H1 (cell line): ENCODE measurements around the gene TNPO2.

Source experiments
- ASH2L ChIP-seq: fragments of 200-600, 300-600 bp; sonication (generic); IDR thresholded peaks from one replicate; pipeline ENCODE4 v1.7.1; 2017; ENCODE audit warnings: low read length
- CBX5 ChIP-seq: fragments of 300-800, 300-1000 bp; sonication (generic); IDR thresholded peaks from 2 replicates; pipeline ENCODE4 v1.7.1; 2016; ENCODE audit warnings: antibody characterized with exemption, low read length, low read depth
- CREB1 ChIP-seq: IDR thresholded peaks from 2 replicates; pipeline ENCODE4 v1.6.1; 2012; ENCODE audit warnings: inconsistent platforms
- EP300 ChIP-seq, 2 experiments: IDR thresholded peaks; 1 replicate in 1 of 2; 2 replicates in 1 of 2; pipeline ENCODE4 v1.6.1; 2011 to 2012; ENCODE audit warnings: low read depth in 2 of 2, low read length in 2 of 2, mild to moderate bottlenecking in 2 of 2, borderline replicate concordance in 1 of 2, inconsistent platforms in 1 of 2, moderate library complexity in 1 of 2
- GTF2F1 ChIP-seq: IDR thresholded peaks from 2 replicates; pipeline ENCODE4 v1.6.1; 2012; ENCODE audit warnings: low read depth, low read length, improper control_type of control experiment, borderline replicate concordance
- JUN ChIP-seq: IDR thresholded peaks from 2 replicates; pipeline ENCODE4 v1.6.1; 2011; ENCODE audit warnings: low read depth, mild to moderate bottlenecking, improper control_type of control experiment, low read length
- KDM1A ChIP-seq: fragments of 200-600, 300-600 bp; sonication (generic); IDR thresholded peaks from 2 replicates; pipeline ENCODE4 v1.7.1; 2016; ENCODE audit warnings: mild to moderate bottlenecking, low read length, borderline replicate concordance
- RBBP5 ChIP-seq: IDR thresholded peaks from 2 replicates; pipeline ENCODE4 v1.7.1; 2012; ENCODE audit warnings: low read depth, mild to moderate bottlenecking, inconsistent platforms, low read length, moderate library complexity, borderline replicate concordance
- RFX5 ChIP-seq: IDR thresholded peaks from 2 replicates; pipeline ENCODE4 v1.6.1; 2011; ENCODE audit warnings: low read depth, low read length, improper control_type of control experiment, borderline replicate concordance
- SIX5 ChIP-seq: IDR thresholded peaks from 2 replicates; pipeline ENCODE4 v1.6.1; 2011; ENCODE audit warnings: mild to moderate bottlenecking, low read depth, low read length
- SP1 ChIP-seq: IDR thresholded peaks from 2 replicates; pipeline ENCODE4 v1.6.1; 2011; ENCODE audit warnings: low read depth, low read length
- TAF1 ChIP-seq: IDR thresholded peaks from 2 replicates; pipeline ENCODE4 v1.6.1; 2011; ENCODE audit warnings: mild to moderate bottlenecking, low read depth, low read length
- TF ChIP-seq, protein P1 (sequence below), 3 experiments: IDR thresholded peaks; 1 replicate in 2 of 3; 2 replicates in 1 of 3; pipeline versions ENCODE4 v1.5.1 to v1.6.1; 2011; ENCODE audit warnings: low read length in 3 of 3, mild to moderate bottlenecking in 3 of 3, inconsistent platforms in 2 of 3, low read depth in 1 of 3, moderate library complexity in 1 of 3; ENCODE audit not compliant: insufficient read depth in 1 of 3; ENCODE audit errors: control extremely low read depth in 1 of 3

DNA sequence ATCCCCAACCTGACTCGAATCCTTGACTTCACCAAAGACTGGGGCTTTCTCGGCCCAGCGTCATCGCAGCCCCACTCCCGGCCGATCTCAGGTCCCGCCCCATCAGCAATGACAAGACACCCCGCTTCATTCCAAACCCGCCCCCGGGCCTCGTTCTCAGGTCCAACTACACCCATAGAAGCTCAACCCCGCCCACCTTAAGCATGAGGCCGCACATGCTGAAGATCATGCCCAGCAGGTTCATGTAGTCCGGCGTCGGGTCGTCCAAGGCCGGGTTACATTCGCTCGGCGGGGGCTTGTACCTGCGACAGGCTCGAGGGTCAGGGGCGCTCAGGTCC is 54.8 kb downstream of the TNPO2 start:
- TF ChIP-seq KDM1A (no peak), JUN (no peak), RFX5 (no peak), TAF1 (no peak), ASH2L (no peak), CBX5 (no peak), CREB1 (no peak), GTF2F1 (no peak), RBBP5 (no peak), SP1 (no peak), EP300 (IDR thresholded peaks at IDR 0.05; ENCODE audit: borderline replicate concordance in 1 of 2, low read depth in 2 of 2, low read length in 2 of 2) (no peak), SIX5 (no peak)
- TF ChIP-seq, protein P1, sequence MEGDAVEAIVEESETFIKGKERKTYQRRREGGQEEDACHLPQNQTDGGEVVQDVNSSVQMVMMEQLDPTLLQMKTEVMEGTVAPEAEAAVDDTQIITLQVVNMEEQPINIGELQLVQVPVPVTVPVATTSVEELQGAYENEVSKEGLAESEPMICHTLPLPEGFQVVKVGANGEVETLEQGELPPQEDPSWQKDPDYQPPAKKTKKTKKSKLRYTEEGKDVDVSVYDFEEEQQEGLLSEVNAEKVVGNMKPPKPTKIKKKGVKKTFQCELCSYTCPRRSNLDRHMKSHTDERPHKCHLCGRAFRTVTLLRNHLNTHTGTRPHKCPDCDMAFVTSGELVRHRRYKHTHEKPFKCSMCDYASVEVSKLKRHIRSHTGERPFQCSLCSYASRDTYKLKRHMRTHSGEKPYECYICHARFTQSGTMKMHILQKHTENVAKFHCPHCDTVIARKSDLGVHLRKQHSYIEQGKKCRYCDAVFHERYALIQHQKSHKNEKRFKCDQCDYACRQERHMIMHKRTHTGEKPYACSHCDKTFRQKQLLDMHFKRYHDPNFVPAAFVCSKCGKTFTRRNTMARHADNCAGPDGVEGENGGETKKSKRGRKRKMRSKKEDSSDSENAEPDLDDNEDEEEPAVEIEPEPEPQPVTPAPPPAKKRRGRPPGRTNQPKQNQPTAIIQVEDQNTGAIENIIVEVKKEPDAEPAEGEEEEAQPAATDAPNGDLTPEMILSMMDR (IDR thresholded peaks at IDR 0.05; ENCODE audit: control extremely low read depth in 1 of 3, insufficient read depth in 1 of 3, low read depth in 1 of 3, low read length in 3 of 3) = no peak
